ENCODE measurements around the gene TMEM72. TPM values are rescaled to one million over a fixed set of nuclear protein-coding genes. Genes with fewer than 3 reads are reported as not detected.
A peak's percentile ranks its signal among the peaks of the same experiment; 100 is the strongest.

Gene TMEM72
- total RNA-seq, 1 donor from 2014 or later, result not detected

GRCh38 chr10:44958898-44959246 is 47.7 kb downstream of the TMEM72 start:
- Histone ChIP-seq H3K36me3 (peaks cover 6% of the 10 kb centered on the region), H3K27ac (replicated peaks) (peak overlapping the region; percentile 96), H3K9me3 (replicated peaks) (peaks cover 4% of the 10 kb centered on the region), H3K27me3 (ENCODE audit: low read depth) (no peaks in the 10 kb centered on the region), H3K4me1 (peaks cover 95% of the 10 kb centered on the region), H3K4me3 (peak overlapping the region; percentile 85)
- intact Hi-C loops (cut with micrococcal nuclease), result no loop called here
- no peak for DNase-seq
- TF ChIP-seq CTCF (IDR thresholded peaks at IDR 0.05; ENCODE audit: borderline replicate concordance), result no peak

- intact Hi-C loops (cut with micrococcal nuclease), result no loop called here
Measured at GRCh38 chr10:44959247-44960087, 48.3 kb downstream of the TMEM72 start, which contains the start of gene RASSF4. TSS of gene RASSF4 (plus strand) at chr10:44959802. CDS start at chr10:44970203, 10,401 bp downstream.

GRCh38 chr10:44960088-44960460 is 48.9 kb downstream of the TMEM72 start:
- Histone ChIP-seq H3K27ac (replicated peaks) (peak overlapping the region; percentile 96), H3K27me3 (ENCODE audit: low read depth) (no peaks in the 10 kb centered on the region), H3K9me3 (replicated peaks) (peaks cover 4% of the 10 kb centered on the region), H3K4me3 (peak overlapping the region; percentile 85), H3K36me3 (peaks cover 6% of the 10 kb centered on the region), H3K4me1 (peaks cover 96% of the 10 kb centered on the region)
- intact Hi-C loops (cut with micrococcal nuclease), result no loop called here
- no peak for TF ChIP-seq CTCF (IDR thresholded peaks at IDR 0.05; ENCODE audit: borderline replicate concordance)
- no peak for DNase-seq

More at GRCh38 chr10:44959247-44960087, 48.3 kb downstream of the TMEM72 start, which contains the start of gene RASSF4:
- Histone ChIP-seq H3K36me3 (peaks cover 6% of the 10 kb centered on the region), H3K9me3 (replicated peaks) (peaks cover 4% of the 10 kb centered on the region), H3K27me3 (ENCODE audit: low read depth) (no peaks in the 10 kb centered on the region), H3K4me3 (peak within 1 kb of the TSS; percentile 85), H3K27ac (replicated peaks) (peak within 1 kb of the TSS; percentile 96), H3K4me1 (peaks cover 96% of the 10 kb centered on the region)
- peak; percentile 95 for DNase-seq
- no peak for TF ChIP-seq CTCF (IDR thresholded peaks at IDR 0.05; ENCODE audit: borderline replicate concordance)

- intact Hi-C loops (cut with micrococcal nuclease), result no loop called here
- Histone ChIP-seq H3K4me3 (peak overlapping the region; percentile 85), H3K27ac (replicated peaks) (peak overlapping the region; percentile 96), H3K9me3 (replicated peaks) (peaks cover 4% of the 10 kb centered on the region), H3K36me3 (peaks cover 6% of the 10 kb centered on the region), H3K4me1 (peaks cover 96% of the 10 kb centered on the region), H3K27me3 (ENCODE audit: low read depth) (no peaks in the 10 kb centered on the region)
- no peak for DNase-seq
- TF ChIP-seq CTCF (IDR thresholded peaks at IDR 0.05; ENCODE audit: borderline replicate concordance), result no peak
Measured at GRCh38 chr10:44960482-44961229, 49.5 kb downstream of the TMEM72 start.

GRCh38 chr10:44961230-44961571 is 50.1 kb downstream of the TMEM72 start:
- intact Hi-C loops (cut with micrococcal nuclease), result no loop called here

More at GRCh38 chr10:44961230-44961571, 50.1 kb downstream of the TMEM72 start:
- no peak for DNase-seq
- Histone ChIP-seq H3K4me1 (peaks cover 96% of the 10 kb centered on the region), H3K27me3 (ENCODE audit: low read depth) (no peaks in the 10 kb centered on the region), H3K27ac (replicated peaks) (peak overlapping the region; percentile 96), H3K4me3 (peak overlapping the region; percentile 85), H3K36me3 (peaks cover 6% of the 10 kb centered on the region), H3K9me3 (replicated peaks) (peaks cover 4% of the 10 kb centered on the region)
- no peak for TF ChIP-seq CTCF (IDR thresholded peaks at IDR 0.05; ENCODE audit: borderline replicate concordance)
